Keratinocyte (primary cell): ENCODE data around the gene RIPPLY2.

ENCODE experiments used
- EZH2 ChIP-seq: IDR thresholded peaks from one replicate; pipeline ENCODE4 v1.6.1; 2012; ENCODE audit warnings: inconsistent platforms, mild to moderate bottlenecking, low read length, moderate library complexity
- TF ChIP-seq, protein P1 (sequence below), 3 experiments: IDR thresholded peaks in 1 of 3; conservative IDR thresholded peaks in 1 of 3; optimal IDR thresholded peaks in 1 of 3; 2 replicates in 2 of 3; 3 replicates in 1 of 3; pipeline versions ENCODE3 to v1.5.1; 2011; ENCODE audit warnings: low read length in 3 of 3, mild to moderate bottlenecking in 3 of 3, moderate library complexity in 2 of 3, control low read depth in 1 of 3, inconsistent platforms in 1 of 3; ENCODE audit not compliant: insufficient read depth in 2 of 3; ENCODE audit errors: extremely low read depth in 1 of 3

DNA sequence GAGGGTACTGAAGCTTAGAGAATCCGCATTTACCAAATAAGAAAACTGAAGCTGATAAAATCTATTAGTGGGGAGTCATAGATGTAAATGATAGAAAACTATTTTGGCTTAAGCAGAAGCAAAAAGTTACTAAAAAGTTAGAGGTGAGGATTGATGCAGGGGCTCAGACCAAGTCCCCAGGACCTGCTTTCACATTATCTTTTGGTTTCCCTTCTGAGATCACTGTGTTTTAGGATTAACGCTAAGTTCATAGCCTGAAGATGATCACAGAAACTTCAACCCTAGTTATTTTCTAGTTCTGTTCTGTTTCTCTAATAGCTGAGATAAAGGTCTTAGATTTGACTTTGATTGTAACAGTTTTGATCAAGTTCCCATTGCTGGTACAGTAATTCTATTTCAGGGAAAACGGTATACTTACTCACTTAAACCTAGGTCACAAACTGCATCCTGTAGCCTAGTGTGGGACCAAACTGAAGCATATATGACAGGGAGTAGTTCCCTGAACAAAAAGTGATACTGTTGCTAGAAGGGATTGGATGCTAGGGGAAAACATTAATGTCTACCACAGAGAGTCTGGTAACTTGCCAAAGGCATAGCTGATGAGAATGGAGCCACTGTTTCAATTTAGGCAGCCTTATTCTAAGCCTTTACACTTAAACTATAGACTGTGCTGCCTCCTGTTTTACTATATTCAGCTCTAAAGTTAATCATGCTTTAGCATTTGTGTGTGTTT lies 19.4 kb downstream of the RIPPLY2 start:
- TF ChIP-seq EZH2, result no peak
- TF ChIP-seq, protein P1, sequence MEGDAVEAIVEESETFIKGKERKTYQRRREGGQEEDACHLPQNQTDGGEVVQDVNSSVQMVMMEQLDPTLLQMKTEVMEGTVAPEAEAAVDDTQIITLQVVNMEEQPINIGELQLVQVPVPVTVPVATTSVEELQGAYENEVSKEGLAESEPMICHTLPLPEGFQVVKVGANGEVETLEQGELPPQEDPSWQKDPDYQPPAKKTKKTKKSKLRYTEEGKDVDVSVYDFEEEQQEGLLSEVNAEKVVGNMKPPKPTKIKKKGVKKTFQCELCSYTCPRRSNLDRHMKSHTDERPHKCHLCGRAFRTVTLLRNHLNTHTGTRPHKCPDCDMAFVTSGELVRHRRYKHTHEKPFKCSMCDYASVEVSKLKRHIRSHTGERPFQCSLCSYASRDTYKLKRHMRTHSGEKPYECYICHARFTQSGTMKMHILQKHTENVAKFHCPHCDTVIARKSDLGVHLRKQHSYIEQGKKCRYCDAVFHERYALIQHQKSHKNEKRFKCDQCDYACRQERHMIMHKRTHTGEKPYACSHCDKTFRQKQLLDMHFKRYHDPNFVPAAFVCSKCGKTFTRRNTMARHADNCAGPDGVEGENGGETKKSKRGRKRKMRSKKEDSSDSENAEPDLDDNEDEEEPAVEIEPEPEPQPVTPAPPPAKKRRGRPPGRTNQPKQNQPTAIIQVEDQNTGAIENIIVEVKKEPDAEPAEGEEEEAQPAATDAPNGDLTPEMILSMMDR (optimal IDR thresholded peaks at IDR 0.05 in 1 of 3, IDR thresholded peaks at IDR 0.05 in 1 of 3, conservative IDR thresholded peaks at IDR 0.05 in 1 of 3; ENCODE audit: extremely low read depth in 1 of 3, insufficient read depth in 2 of 3, low read length in 3 of 3), result no peak
